Nephron (organoid): ENCODE data around the gene BICC1.

Experiments
- H3K27ac Mint-ChIP-seq, 3 experiments: 2 replicates each; pipeline ENCODE4 v1.8.0; 2020; ENCODE audit warnings: mixed read lengths in 3 of 3, mild to moderate bottlenecking in 2 of 3, moderate library complexity in 1 of 3
- H3K27me3 Mint-ChIP-seq: 2 replicates; pipeline ENCODE4 v1.8.0; 2021; ENCODE audit warnings: low read depth, mild to moderate bottlenecking, moderate library complexity, mixed read lengths
- H3K36me3 Mint-ChIP-seq: 2 replicates; pipeline ENCODE4 v1.8.0; 2020; ENCODE audit warnings: low read depth, mixed read lengths
- H3K4me1 Mint-ChIP-seq: 2 replicates; pipeline ENCODE4 v1.8.0; 2020; ENCODE audit warnings: mixed read lengths
- H3K4me3 Mint-ChIP-seq, 3 experiments: 2 replicates each; pipeline ENCODE4 v1.8.0; 2020; ENCODE audit warnings: mild to moderate bottlenecking in 3 of 3, mixed read lengths in 3 of 3, moderate library complexity in 2 of 3
- H3K9me3 Mint-ChIP-seq: 2 replicates; pipeline ENCODE4 v1.8.0; 2020; ENCODE audit warnings: mixed read lengths
- CTCF ChIP-seq, 3 experiments: fragments of 200-600 bp; sonication (generic); IDR thresholded peaks; one replicate each; pipeline ENCODE4 v1.5.0; 2021; ENCODE audit warnings: antibody characterized with exemption in 3 of 3; ENCODE audit not compliant: unreplicated experiment in 3 of 3

Gene BICC1

GRCh38 chr10:58755340-58755610 is 242.6 kb downstream of the BICC1 start:
- Mint-ChIP-seq H3K4me1 (peaks cover 73% of the 10 kb centered on the region), H3K36me3 (no peaks in the 10 kb centered on the region), H3K4me3 (no peak overlapping the region), H3K27me3 (no peaks in the 10 kb centered on the region), H3K9me3 (no peaks in the 10 kb centered on the region), H3K27ac (peak overlapping the region; percentile 90 to 95 (median 92))
- TF ChIP-seq CTCF (IDR thresholded peaks at IDR 0.05; ENCODE audit: unreplicated experiment in 3 of 3): no peak

DNA sequence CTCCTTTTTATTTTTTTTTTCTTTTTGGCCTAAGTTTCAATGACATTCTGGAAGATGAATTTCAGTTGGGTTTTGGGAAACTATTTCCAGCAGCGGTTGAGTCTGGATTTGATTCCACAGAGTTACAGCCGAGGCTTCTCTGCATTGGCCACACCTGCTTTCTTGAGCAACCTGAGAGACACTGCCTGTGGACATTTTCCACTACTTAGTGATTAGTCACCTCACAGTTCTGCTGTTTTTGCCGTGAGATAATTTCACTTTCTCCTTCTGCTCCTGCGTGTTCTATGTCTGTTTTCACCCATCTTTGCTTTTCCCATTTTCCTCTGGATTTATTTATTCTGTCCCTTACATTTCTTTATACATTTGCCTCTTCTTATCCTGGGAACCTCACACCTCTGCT is 243.0 kb downstream of the BICC1 start:
- Mint-ChIP-seq H3K9me3 (no peaks in the 10 kb centered on the region), H3K4me3 (peak overlapping the region in 2 of 3 experiments; percentile 32 to 67), H3K36me3 (no peaks in the 10 kb centered on the region), H3K27ac (peak overlapping the region; percentile 90 to 95 (median 92)), H3K4me1 (peaks cover 71% of the 10 kb centered on the region), H3K27me3 (no peaks in the 10 kb centered on the region)
- TF ChIP-seq CTCF (IDR thresholded peaks at IDR 0.05; ENCODE audit: unreplicated experiment in 3 of 3): no peak

DNA sequence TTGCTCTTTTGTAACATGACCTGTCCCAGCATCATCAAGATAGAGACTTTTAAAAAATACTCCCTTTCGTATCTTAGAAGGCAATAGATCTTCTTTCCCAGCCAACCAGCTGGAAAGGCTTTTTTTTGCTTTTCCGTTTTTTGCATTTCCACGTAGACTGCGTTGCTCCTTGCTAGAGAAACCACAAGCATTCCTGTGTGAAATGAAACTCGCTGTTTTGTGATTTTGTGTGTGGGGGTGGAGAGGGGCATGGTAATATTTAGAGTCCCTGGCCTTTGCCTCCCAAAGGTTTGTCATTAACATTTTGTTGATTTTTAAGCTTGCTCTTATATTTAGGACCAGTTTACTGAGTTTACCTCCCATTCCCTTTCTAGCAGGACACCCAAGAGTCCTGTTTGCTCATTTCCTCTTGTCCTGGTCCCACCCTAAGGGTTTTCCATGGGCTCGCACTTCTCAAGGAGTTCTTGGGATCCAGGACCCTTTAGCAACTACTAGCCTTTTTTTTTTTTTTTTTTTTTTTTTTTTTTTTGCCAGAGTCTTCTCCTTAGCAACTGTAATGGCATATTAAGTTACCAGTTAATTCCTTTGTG is 243.6 kb downstream of the BICC1 start:
- Mint-ChIP-seq H3K9me3 (no peaks in the 10 kb centered on the region), H3K27me3 (no peaks in the 10 kb centered on the region), H3K4me3 (peak overlapping the region; percentile 32 to 67 (median 55)), H3K36me3 (no peaks in the 10 kb centered on the region), H3K4me1 (peaks cover 67% of the 10 kb centered on the region), H3K27ac (peak overlapping the region; percentile 90 to 95 (median 92))
- TF ChIP-seq CTCF (IDR thresholded peaks at IDR 0.05; ENCODE audit: unreplicated experiment in 3 of 3): no peak

GRCh38 chr10:58757352-58758065 is 244.8 kb downstream of the BICC1 start:
- H3K36me3 Mint-ChIP-seq: no peaks in the 10 kb centered on the region
- H3K9me3 Mint-ChIP-seq: no peaks in the 10 kb centered on the region
- H3K4me3 Mint-ChIP-seq: no peak overlapping the region
- TF ChIP-seq CTCF (IDR thresholded peaks at IDR 0.05; ENCODE audit: unreplicated experiment in 3 of 3): no peak
- H3K4me1 Mint-ChIP-seq: peaks cover 66% of the 10 kb centered on the region
- no peaks in the 10 kb centered on the region for H3K27me3 Mint-ChIP-seq
- peak overlapping the region; percentile 90 to 95 (median 92) for H3K27ac Mint-ChIP-seq

DNA sequence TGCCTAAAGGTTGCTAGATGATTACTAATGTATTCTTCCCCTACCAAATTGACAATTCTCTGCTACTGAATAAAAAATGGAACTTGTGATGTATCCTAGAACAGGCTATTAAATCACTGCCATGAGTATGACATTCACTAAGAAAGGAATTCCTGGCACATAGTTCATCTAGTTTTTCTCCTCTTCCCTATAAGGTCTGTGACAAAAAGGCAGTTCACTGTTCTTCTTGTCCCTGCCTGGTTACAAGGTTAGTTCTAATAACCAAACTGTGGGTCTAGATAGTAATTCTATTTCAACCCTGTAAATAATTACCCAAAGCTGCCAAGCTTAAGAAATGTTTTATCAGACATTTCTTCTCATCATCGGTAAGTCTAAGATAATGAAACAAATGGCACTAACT is 245.6 kb downstream of the BICC1 start:
- Mint-ChIP-seq H3K4me1 (peaks cover 69% of the 10 kb centered on the region), H3K4me3 (peak overlapping the region in 1 of 3 experiments; percentile 4), H3K9me3 (no peaks in the 10 kb centered on the region), H3K27ac (peak overlapping the region; percentile 81 to 90 (median 88)), H3K27me3 (no peaks in the 10 kb centered on the region), H3K36me3 (no peaks in the 10 kb centered on the region)
- no peak for TF ChIP-seq CTCF (IDR thresholded peaks at IDR 0.05; ENCODE audit: unreplicated experiment in 3 of 3)
